ENCODE results near the gene FANCC. TPM values are rescaled to one million over a fixed set of nuclear protein-coding genes. Genes with fewer than 3 reads are reported as not detected.

Gene FANCC
- total RNA-seq, 2 donors from 2014 or later, result 7.5 to 12.5 TPM

DNA sequence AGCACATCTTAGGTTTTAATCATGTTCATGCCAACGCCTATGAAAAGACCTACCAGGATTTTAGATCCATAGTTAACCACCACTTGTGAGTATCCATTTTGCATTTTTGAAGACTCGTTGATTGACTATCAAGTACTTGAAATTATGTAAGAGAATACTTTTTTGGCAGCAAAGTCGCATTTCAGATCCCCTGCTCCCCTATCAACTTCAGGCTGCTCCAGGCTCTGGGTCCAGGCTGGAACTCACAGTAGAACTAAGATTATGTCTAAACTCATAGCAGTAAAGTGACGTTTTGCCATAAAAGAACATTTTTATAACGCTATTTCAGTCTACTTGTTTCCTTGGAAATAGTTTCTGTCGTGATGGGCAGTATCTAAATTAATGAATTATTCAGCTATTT, 267.7 kb downstream of the FANCC start:
- Histone ChIP-seq H3K9me3 (no peaks in the 10 kb centered on the region), H3K27me3 (no peaks in the 10 kb centered on the region), H3K4me1 (peaks cover 75% of the 10 kb centered on the region), H3K4me3 (peak overlapping the region in 1 of 2 donors; percentile 70), H3K27ac (peak overlapping the region; percentile 20 to 98 (median 91)), H3K36me3 (replicated peaks in 1 of 2; ENCODE audit: insufficient read depth in 1 of 2, low read depth in 2 of 2) (no peaks in the 10 kb centered on the region)
- ATAC-seq (peak; percentile 7), DNase-seq (no peak)
- TF ChIP-seq POLR2A (IDR thresholded peaks at IDR 0.05), result peak in 1 of 3 donors; percentile 21
- TF ChIP-seq, protein P1, sequence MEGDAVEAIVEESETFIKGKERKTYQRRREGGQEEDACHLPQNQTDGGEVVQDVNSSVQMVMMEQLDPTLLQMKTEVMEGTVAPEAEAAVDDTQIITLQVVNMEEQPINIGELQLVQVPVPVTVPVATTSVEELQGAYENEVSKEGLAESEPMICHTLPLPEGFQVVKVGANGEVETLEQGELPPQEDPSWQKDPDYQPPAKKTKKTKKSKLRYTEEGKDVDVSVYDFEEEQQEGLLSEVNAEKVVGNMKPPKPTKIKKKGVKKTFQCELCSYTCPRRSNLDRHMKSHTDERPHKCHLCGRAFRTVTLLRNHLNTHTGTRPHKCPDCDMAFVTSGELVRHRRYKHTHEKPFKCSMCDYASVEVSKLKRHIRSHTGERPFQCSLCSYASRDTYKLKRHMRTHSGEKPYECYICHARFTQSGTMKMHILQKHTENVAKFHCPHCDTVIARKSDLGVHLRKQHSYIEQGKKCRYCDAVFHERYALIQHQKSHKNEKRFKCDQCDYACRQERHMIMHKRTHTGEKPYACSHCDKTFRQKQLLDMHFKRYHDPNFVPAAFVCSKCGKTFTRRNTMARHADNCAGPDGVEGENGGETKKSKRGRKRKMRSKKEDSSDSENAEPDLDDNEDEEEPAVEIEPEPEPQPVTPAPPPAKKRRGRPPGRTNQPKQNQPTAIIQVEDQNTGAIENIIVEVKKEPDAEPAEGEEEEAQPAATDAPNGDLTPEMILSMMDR (IDR thresholded peaks at IDR 0.05), result no peak
- WGBS, 2 donors, result 9 to 10% methylated on average over 6 of the region's 6 CpGs
- intact Hi-C loops (cut with DNase I), result no loop called here

MicroRNA genes within 50 kb of the gene (microRNA counts, 767-probe panel; counts per million panel counts)
- 7,761 to 12,342 counts per million in 2 donors for microRNA hsa-miR-23b-3p
- 7,878 to 12,615 counts per million in 2 donors for microRNA hsa-miR-27b-3p

Small RNA genes within 50 kb of the gene (microRNA-seq; reads per million reads assigned to microRNA genes)
- 46,496 to 60,357 reads per million in 2 donors for gene MIR23B (ENCODE audit: borderline number of aligned reads in 2 of 2, borderline replicate concordance in 2 of 2)
- 0 reads per million in 2 donors for gene MIR24-1 (ENCODE audit: borderline number of aligned reads in 2 of 2, borderline replicate concordance in 2 of 2)
- gene MIR27B (ENCODE audit: borderline number of aligned reads in 2 of 2, borderline replicate concordance in 2 of 2), result 9,142 to 11,651 reads per million in 2 donors
- 0 reads per million in 2 donors for gene MIR3074 (ENCODE audit: borderline number of aligned reads in 2 of 2, borderline replicate concordance in 2 of 2)
- 0 reads per million in 2 donors for gene MIR6081 (ENCODE audit: borderline number of aligned reads in 2 of 2, borderline replicate concordance in 2 of 2)

Small RNA genes within 50 kb of the gene (small RNA-seq; reads per million reads assigned to genes)
- 197 reads per million, percentile 97 among the genes with 10 or more reads in this experiment for gene MIR23B
- gene MIR27B, result 8,325 reads per million, percentile 100 among the genes with 10 or more reads in this experiment
- gene MIR3074, result not detected
- gene MIR6081, result not detected
- 24.2 reads per million, percentile 94 among the genes with 10 or more reads in this experiment for gene RNA5SP288

Other genes starting within 250 kb of the FANCC start
- 10 to 100 TPM in 1 of 2 donors, 1 to 10 TPM in 1; 8.3 to 47.5 TPM for gene PTCH1, start 199.3 kb upstream of the FANCC start, total RNA-seq

All from body of pancreas (tissue), 4 donors.